Measurements from ENCODE around the gene ZNF738.

ZNF738 gene

GRCh38 chr19:21422244-21422643 lies 63.4 kb downstream of the ZNF738 start:
- DNase-seq (ENCODE audit: low read depth, low spot score): no peak

- no peak for DNase-seq (ENCODE audit: low read depth, low spot score)
These were observed 64.5 kb downstream of the ZNF738 start for GRCh38 chr19:21423057-21424041.

All from smooth muscle cell of the brain vasculature (primary cell).